Activated CD8-positive, alpha-beta memory T cell treated with anti-CD3 and anti-CD28 coated beads, Interleukin-2, amount 10 ng/mL, durations not matched to agents 7 days and 5 days (primary cell): Measurements from ENCODE around the gene PTPRN2. TPM values are rescaled to one million over a fixed set of nuclear protein-coding genes. Genes with fewer than 3 reads are reported as not detected.

ENCODE experiments used
- ATAC-seq: fragments of 150-1000 bp; cut with Tn5 transposase; one replicate; pipeline ENCODE4 v1.10.0; 2021; ENCODE audit warnings: moderate library complexity
- CTCF ChIA-PET: fragments of 350-600 bp; sonication (Branson Sonifier 250); formaldehyde crosslinking; loops from one replicate; lab custom pipeline; 2021; ENCODE audit warnings: antibody characterized with exemption; lab: Charles Lee
- DNase-seq: peaks from one replicate; pipeline ENCODE4 v3.0.0-alpha.2; 2020
- H3K27ac Mint-ChIP-seq: one replicate; pipeline ENCODE4 v1.8.0; 2021; ENCODE audit warnings: mild to moderate bottlenecking, mixed read lengths
- H3K27me3 Mint-ChIP-seq: one replicate; pipeline ENCODE4 v1.8.0; 2021; ENCODE audit warnings: mixed read lengths
- H3K36me3 Mint-ChIP-seq: one replicate; pipeline ENCODE4 v1.8.0; 2021; ENCODE audit warnings: mild to moderate bottlenecking, mixed read lengths
- H3K4me1 Mint-ChIP-seq: one replicate; pipeline ENCODE4 v1.8.0; 2021; ENCODE audit warnings: mixed read lengths
- H3K4me3 Mint-ChIP-seq: one replicate; pipeline ENCODE4 v1.8.0; 2021; ENCODE audit warnings: mild to moderate bottlenecking, moderate library complexity, mixed read lengths
- H3K9me3 Mint-ChIP-seq: one replicate; pipeline ENCODE4 v1.8.0; 2022; ENCODE audit warnings: low read depth, mixed read lengths
- total RNA-seq, 2 experiments: library from RNA; stranded (reverse); gene quantifications; one replicate each; pipeline ENCODE4 v1.2.3, GENCODE V29; 2021

The PTPRN2 gene
- total RNA-seq, 2 experiments from 2014 or later = 3.2 to 5.7 TPM

- ATAC-seq (no peak), DNase-seq (no peak)
- no peaks in the 10 kb centered on the region for H3K4me1 Mint-ChIP-seq
- H3K4me3 Mint-ChIP-seq = no peak overlapping the region
- no peaks in the 10 kb centered on the region for H3K27me3 Mint-ChIP-seq
- no peaks in the 10 kb centered on the region for H3K36me3 Mint-ChIP-seq
- no peaks in the 10 kb centered on the region for H3K9me3 Mint-ChIP-seq
- CTCF ChIA-PET = no interaction called here
- H3K27ac Mint-ChIP-seq = no peak overlapping the region
Observed at GRCh38 chr7:157809154-157809862, 778.3 kb downstream of the PTPRN2 start.

- no peaks in the 10 kb centered on the region for H3K27me3 Mint-ChIP-seq
- ATAC-seq = no peak
- DNase-seq = no peak
- H3K36me3 Mint-ChIP-seq = no peaks in the 10 kb centered on the region
- CTCF ChIA-PET = no interaction called here
- no peaks in the 10 kb centered on the region for H3K4me1 Mint-ChIP-seq
- no peaks in the 10 kb centered on the region for H3K9me3 Mint-ChIP-seq
- no peak overlapping the region for H3K4me3 Mint-ChIP-seq
- no peak overlapping the region for H3K27ac Mint-ChIP-seq
Observed at GRCh38 chr7:157808042-157808441, 779.6 kb downstream of the PTPRN2 start.

GRCh38 chr7:157807510-157807909, 780.1 kb downstream of the PTPRN2 start:
- Mint-ChIP-seq H3K9me3 (no peaks in the 10 kb centered on the region), H3K27ac (no peak overlapping the region), H3K36me3 (no peaks in the 10 kb centered on the region), H3K4me3 (no peak overlapping the region), H3K27me3 (no peaks in the 10 kb centered on the region), H3K4me1 (no peaks in the 10 kb centered on the region)
- DNase-seq (no peak), ATAC-seq (no peak)
- CTCF ChIA-PET = no interaction called here

GRCh38 chr7:157806711-157807110, 780.9 kb downstream of the PTPRN2 start:
- Mint-ChIP-seq H3K4me1 (no peaks in the 10 kb centered on the region), H3K9me3 (no peaks in the 10 kb centered on the region), H3K36me3 (no peaks in the 10 kb centered on the region), H3K4me3 (no peak overlapping the region), H3K27me3 (no peaks in the 10 kb centered on the region), H3K27ac (no peak overlapping the region)
- CTCF ChIA-PET = no interaction called here
- DNase-seq (no peak), ATAC-seq (no peak)

GRCh38 chr7:157805713-157806112, 781.9 kb downstream of the PTPRN2 start:
- ATAC-seq = no peak
- DNase-seq = no peak
- Mint-ChIP-seq H3K4me1 (no peaks in the 10 kb centered on the region), H3K27me3 (no peaks in the 10 kb centered on the region), H3K9me3 (no peaks in the 10 kb centered on the region), H3K36me3 (no peaks in the 10 kb centered on the region), H3K4me3 (no peak overlapping the region), H3K27ac (no peak overlapping the region)
- CTCF ChIA-PET = no interaction called here

- ATAC-seq (no peak), DNase-seq (no peak)
- Mint-ChIP-seq H3K27me3 (no peaks in the 10 kb centered on the region), H3K4me1 (no peaks in the 10 kb centered on the region), H3K27ac (no peak overlapping the region), H3K4me3 (no peak overlapping the region), H3K36me3 (no peaks in the 10 kb centered on the region), H3K9me3 (no peaks in the 10 kb centered on the region)
- CTCF ChIA-PET = no interaction called here
Observed at GRCh38 chr7:157803906-157804305, 783.7 kb downstream of the PTPRN2 start.

- CTCF ChIA-PET = no interaction called here
- no peaks in the 10 kb centered on the region for H3K4me1 Mint-ChIP-seq
- H3K9me3 Mint-ChIP-seq = no peaks in the 10 kb centered on the region
- no peak overlapping the region for H3K4me3 Mint-ChIP-seq
- ATAC-seq = no peak
- no peak overlapping the region for H3K27ac Mint-ChIP-seq
- H3K36me3 Mint-ChIP-seq = no peaks in the 10 kb centered on the region
- H3K27me3 Mint-ChIP-seq = no peaks in the 10 kb centered on the region
- DNase-seq = no peak
Observed at GRCh38 chr7:157801971-157802675, 785.5 kb downstream of the PTPRN2 start.

- Mint-ChIP-seq H3K4me1 (no peaks in the 10 kb centered on the region), H3K4me3 (no peak overlapping the region), H3K27me3 (no peaks in the 10 kb centered on the region), H3K27ac (no peak overlapping the region), H3K9me3 (no peaks in the 10 kb centered on the region), H3K36me3 (no peaks in the 10 kb centered on the region)
- ATAC-seq (no peak), DNase-seq (no peak)
- CTCF ChIA-PET = no interaction called here
Observed at GRCh38 chr7:157801113-157801512, 786.5 kb downstream of the PTPRN2 start.

GRCh38 chr7:157800281-157800680, 787.3 kb downstream of the PTPRN2 start:
- H3K9me3 Mint-ChIP-seq = no peaks in the 10 kb centered on the region
- H3K36me3 Mint-ChIP-seq = no peaks in the 10 kb centered on the region
- CTCF ChIA-PET = no interaction called here
- no peak overlapping the region for H3K4me3 Mint-ChIP-seq
- no peak overlapping the region for H3K27ac Mint-ChIP-seq
- no peaks in the 10 kb centered on the region for H3K4me1 Mint-ChIP-seq
- DNase-seq = no peak
- no peak for ATAC-seq
- H3K27me3 Mint-ChIP-seq = no peaks in the 10 kb centered on the region

- Mint-ChIP-seq H3K27me3 (no peaks in the 10 kb centered on the region), H3K36me3 (no peaks in the 10 kb centered on the region), H3K4me3 (no peak overlapping the region), H3K4me1 (no peaks in the 10 kb centered on the region), H3K27ac (no peak overlapping the region), H3K9me3 (no peaks in the 10 kb centered on the region)
- DNase-seq (no peak), ATAC-seq (no peak)
- CTCF ChIA-PET = no interaction called here
Observed at GRCh38 chr7:157799076-157799685, 788.4 kb downstream of the PTPRN2 start.

GRCh38 chr7:157797361-157797760, 790.3 kb downstream of the PTPRN2 start:
- Mint-ChIP-seq H3K4me1 (no peaks in the 10 kb centered on the region), H3K9me3 (no peaks in the 10 kb centered on the region), H3K27ac (no peak overlapping the region), H3K36me3 (no peaks in the 10 kb centered on the region), H3K27me3 (no peaks in the 10 kb centered on the region), H3K4me3 (no peak overlapping the region)
- CTCF ChIA-PET = no interaction called here
- DNase-seq (no peak), ATAC-seq (no peak)

- Mint-ChIP-seq H3K9me3 (no peaks in the 10 kb centered on the region), H3K4me1 (no peaks in the 10 kb centered on the region), H3K27me3 (no peaks in the 10 kb centered on the region), H3K27ac (no peak overlapping the region), H3K36me3 (no peaks in the 10 kb centered on the region), H3K4me3 (no peak overlapping the region)
- CTCF ChIA-PET = no interaction called here
- no peak for DNase-seq
- ATAC-seq = no peak
Observed at GRCh38 chr7:157796846-157797245, 790.8 kb downstream of the PTPRN2 start.

GRCh38 chr7:157795643-157796042, 792.0 kb downstream of the PTPRN2 start:
- Mint-ChIP-seq H3K9me3 (no peaks in the 10 kb centered on the region), H3K4me1 (no peaks in the 10 kb centered on the region), H3K27ac (no peak overlapping the region), H3K27me3 (no peaks in the 10 kb centered on the region), H3K36me3 (no peaks in the 10 kb centered on the region), H3K4me3 (no peak overlapping the region)
- no peak for DNase-seq
- CTCF ChIA-PET = no interaction called here
- ATAC-seq = no peak

GRCh38 chr7:157795199-157795598, 792.4 kb downstream of the PTPRN2 start:
- no peak overlapping the region for H3K27ac Mint-ChIP-seq
- CTCF ChIA-PET = interaction anchor here (1.1 kb wide), 1 partner anchor 40 kb away, joined by 3 read pairs; no protein-coding TSS in a partner anchor
- H3K27me3 Mint-ChIP-seq = no peaks in the 10 kb centered on the region
- no peaks in the 10 kb centered on the region for H3K4me1 Mint-ChIP-seq
- no peak overlapping the region for H3K4me3 Mint-ChIP-seq
- no peaks in the 10 kb centered on the region for H3K36me3 Mint-ChIP-seq
- DNase-seq = no peak
- no peak for ATAC-seq
- no peaks in the 10 kb centered on the region for H3K9me3 Mint-ChIP-seq
